ENCODE measurements around the gene DPP3. TPM values are rescaled to one million over a fixed set of nuclear protein-coding genes. Genes with fewer than 3 reads are reported as not detected.
A peak's percentile ranks its signal among the peaks of the same experiment; 100 is the strongest.

Gene DPP3
- total RNA-seq, 1 experiment from 2014 or later, result 86.7 TPM

DNA sequence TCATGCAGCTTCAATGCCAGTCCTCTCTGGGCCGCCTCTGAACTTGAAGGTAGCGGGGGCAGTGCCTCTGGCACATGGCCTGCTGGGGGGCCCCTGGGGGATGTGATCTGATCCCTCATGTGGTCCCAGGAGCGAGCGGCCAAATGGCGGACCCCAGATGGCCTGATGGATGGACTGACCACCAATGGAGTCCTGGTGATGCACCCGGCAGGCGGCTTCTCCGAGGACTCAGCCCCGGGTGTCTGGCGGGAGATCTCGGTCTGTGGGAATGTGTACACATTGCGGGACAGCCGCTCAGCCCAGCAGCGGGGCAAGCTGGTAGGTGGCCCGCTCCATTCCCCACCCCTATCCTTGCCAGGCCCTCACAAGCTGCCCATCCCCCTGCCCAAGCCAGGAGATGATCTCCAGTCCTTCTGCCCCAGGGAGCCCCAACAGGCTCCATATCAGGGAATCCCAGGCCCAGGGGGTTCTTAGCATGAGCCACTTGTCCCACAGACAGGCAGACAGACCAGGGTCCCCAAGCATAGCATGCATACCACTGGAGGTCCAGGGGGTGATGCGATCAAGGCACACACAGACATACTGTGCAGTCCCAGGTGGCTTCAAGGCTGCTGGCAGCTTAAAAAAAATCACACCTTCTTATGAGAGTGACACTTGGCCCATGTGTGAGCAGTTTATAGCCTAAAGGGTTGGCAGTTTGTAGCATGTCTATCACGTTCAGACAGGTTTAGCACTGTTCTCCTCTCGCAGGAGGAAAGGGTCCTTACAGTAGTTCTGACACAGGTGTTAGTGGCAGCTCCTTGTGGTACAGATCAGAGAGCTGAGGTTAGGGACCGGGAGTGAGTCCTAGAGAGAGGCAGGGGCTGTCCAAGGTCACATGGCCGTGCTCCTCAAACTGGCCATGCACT lies 6.4 kb upstream of the DPP3 start (continued):
- TF ChIP-seq, protein P1, sequence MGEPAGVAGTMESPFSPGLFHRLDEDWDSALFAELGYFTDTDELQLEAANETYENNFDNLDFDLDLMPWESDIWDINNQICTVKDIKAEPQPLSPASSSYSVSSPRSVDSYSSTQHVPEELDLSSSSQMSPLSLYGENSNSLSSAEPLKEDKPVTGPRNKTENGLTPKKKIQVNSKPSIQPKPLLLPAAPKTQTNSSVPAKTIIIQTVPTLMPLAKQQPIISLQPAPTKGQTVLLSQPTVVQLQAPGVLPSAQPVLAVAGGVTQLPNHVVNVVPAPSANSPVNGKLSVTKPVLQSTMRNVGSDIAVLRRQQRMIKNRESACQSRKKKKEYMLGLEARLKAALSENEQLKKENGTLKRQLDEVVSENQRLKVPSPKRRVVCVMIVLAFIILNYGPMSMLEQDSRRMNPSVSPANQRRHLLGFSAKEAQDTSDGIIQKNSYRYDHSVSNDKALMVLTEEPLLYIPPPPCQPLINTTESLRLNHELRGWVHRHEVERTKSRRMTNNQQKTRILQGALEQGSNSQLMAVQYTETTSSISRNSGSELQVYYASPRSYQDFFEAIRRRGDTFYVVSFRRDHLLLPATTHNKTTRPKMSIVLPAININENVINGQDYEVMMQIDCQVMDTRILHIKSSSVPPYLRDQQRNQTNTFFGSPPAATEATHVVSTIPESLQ (CRISPR knock-in tag; IDR thresholded peaks at IDR 0.05), result no peak
- TF ChIP-seq ZBTB21 (CRISPR knock-in tag; IDR thresholded peaks at IDR 0.05; ENCODE audit: borderline replicate concordance) (no peak), ZNF671 (CRISPR knock-in tag; IDR thresholded peaks at IDR 0.05) (no peak)

DNA sequence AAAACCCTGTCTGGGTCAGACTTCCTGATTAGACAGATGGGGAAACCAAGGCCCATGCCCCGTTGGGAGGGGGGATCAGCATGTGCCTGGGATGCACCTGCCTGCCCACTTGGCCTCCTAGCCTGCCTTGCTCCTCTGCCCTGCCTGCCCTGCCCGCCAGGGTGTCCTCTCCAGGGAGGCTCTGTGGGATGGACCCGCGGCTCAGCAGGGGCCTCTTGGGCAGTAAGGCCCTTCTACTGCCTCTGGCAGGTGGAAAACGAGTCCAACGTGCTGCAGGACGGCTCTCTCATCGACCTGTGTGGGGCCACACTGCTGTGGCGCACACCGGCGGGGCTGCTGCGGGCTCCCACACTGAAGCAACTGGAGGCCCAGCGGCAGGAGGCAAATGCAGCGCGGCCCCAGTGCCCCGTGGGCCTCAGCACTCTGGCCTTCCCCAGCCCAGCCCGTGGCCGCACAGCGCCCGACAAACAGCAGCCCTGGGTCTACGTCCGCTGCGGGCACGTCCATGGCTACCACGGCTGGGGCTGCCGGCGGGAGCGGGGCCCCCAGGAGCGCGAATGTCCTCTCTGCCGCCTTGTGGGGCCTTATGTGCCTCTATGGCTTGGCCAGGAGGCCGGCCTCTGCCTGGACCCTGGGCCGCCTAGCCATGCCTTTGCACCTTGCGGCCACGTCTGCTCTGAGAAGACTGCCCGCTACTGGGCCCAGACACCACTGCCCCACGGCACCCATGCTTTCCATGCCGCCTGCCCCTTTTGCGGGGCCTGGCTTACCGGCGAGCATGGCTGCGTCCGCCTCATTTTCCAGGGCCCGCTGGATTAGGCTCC lies 4.7 kb upstream of the DPP3 start:
- H3K27me3 Mint-ChIP-seq (ENCODE audit: low read depth), result no peaks in the 10 kb centered on the region
- POLR2A ChIA-PET, result no interaction called here
- peaks cover 2% of the 10 kb centered on the region; the same call in 1 of the 2 replicates for H3K36me3 Mint-ChIP-seq
- no peaks in the 10 kb centered on the region for H3K9me3 Mint-ChIP-seq
- DNase-seq (ENCODE audit: low spot score) (no peak), ATAC-seq (no peak)
- peaks cover 21% of the 10 kb centered on the region for H3K4me1 Mint-ChIP-seq
- CTCF ChIA-PET, result interaction anchor here (0.8 to 1.4 kb wide), 3 partner anchors 9 to 57 kb away, joined by 3 to 6 read pairs (median 5); partner anchors contain the start of gene PELI3
- TF ChIP-seq, protein P2, sequence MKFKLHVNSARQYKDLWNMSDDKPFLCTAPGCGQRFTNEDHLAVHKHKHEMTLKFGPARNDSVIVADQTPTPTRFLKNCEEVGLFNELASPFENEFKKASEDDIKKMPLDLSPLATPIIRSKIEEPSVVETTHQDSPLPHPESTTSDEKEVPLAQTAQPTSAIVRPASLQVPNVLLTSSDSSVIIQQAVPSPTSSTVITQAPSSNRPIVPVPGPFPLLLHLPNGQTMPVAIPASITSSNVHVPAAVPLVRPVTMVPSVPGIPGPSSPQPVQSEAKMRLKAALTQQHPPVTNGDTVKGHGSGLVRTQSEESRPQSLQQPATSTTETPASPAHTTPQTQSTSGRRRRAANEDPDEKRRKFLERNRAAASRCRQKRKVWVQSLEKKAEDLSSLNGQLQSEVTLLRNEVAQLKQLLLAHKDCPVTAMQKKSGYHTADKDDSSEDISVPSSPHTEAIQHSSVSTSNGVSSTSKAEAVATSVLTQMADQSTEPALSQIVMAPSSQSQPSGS (CRISPR knock-in tag; IDR thresholded peaks at IDR 0.05; ENCODE audit: borderline replicate concordance, low read depth), result no peak
- TF ChIP-seq, protein P3, sequence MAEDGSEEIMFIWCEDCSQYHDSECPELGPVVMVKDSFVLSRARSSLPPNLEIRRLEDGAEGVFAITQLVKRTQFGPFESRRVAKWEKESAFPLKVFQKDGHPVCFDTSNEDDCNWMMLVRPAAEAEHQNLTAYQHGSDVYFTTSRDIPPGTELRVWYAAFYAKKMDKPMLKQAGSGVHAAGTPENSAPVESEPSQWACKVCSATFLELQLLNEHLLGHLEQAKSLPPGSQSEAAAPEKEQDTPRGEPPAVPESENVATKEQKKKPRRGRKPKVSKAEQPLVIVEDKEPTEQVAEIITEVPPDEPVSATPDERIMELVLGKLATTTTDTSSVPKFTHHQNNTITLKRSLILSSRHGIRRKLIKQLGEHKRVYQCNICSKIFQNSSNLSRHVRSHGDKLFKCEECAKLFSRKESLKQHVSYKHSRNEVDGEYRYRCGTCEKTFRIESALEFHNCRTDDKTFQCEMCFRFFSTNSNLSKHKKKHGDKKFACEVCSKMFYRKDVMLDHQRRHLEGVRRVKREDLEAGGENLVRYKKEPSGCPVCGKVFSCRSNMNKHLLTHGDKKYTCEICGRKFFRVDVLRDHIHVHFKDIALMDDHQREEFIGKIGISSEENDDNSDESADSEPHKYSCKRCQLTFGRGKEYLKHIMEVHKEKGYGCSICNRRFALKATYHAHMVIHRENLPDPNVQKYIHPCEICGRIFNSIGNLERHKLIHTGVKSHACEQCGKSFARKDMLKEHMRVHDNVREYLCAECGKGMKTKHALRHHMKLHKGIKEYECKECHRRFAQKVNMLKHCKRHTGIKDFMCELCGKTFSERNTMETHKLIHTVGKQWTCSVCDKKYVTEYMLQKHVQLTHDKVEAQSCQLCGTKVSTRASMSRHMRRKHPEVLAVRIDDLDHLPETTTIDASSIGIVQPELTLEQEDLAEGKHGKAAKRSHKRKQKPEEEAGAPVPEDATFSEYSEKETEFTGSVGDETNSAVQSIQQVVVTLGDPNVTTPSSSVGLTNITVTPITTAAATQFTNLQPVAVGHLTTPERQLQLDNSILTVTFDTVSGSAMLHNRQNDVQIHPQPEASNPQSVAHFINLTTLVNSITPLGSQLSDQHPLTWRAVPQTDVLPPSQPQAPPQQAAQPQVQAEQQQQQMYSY (CRISPR knock-in tag; IDR thresholded peaks at IDR 0.05), result 0 out of 2 replicates have a peak, but pooled peaks have one; percentile 17
- H3K4me3 Mint-ChIP-seq, result no peak overlapping the region
- H3K27ac Mint-ChIP-seq, result no peak overlapping the region

DNA sequence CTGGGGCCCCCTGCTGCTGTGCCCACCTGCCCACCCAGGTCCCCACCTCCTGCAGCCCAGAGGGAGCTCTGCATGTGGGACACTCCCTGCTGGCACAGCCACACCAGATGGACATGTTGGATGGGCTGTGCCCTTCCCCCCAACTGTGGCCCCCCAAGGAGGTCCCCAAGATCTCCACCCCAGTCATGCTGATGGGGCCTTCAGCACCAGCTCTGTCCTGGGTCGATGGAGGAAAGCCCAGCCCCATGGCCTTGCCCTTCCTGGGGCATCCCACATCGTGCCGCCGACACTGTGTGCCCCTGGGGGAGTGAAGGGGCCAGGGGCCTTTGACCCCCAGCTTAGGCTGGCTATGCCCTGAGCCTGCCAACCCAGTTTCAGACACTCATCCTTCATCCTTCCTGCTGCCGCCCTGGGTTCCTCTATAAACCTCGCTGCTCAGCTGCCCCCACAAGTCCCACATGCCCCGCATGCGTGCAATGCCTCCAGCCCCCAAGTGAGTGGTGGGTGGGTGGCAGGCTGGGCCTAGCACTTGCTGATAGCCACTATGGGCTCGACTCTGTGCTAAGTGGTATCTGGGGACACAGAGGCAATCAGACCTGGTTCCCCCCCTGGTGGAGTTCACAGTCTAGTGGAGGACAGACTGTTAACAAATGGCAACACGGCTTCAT lies 3.9 kb upstream of the DPP3 start:
- no peak for TF ChIP-seq JAZF1 (CRISPR knock-in tag; IDR thresholded peaks at IDR 0.05)
- TF ChIP-seq, protein P3 (CRISPR knock-in tag; IDR thresholded peaks at IDR 0.05), result no peak
- Mint-ChIP-seq H3K36me3 (peaks cover 2% of the 10 kb centered on the region; the same call in 1 of the 2 replicates), H3K9me3 (no peaks in the 10 kb centered on the region), H3K27me3 (ENCODE audit: low read depth) (no peaks in the 10 kb centered on the region), H3K27ac (peak overlapping the region; percentile 89), H3K4me3 (no peak overlapping the region), H3K4me1 (peaks cover 26% of the 10 kb centered on the region)
- ATAC-seq (no peak), DNase-seq (ENCODE audit: low spot score) (no peak)
- CTCF ChIA-PET, result interaction anchor here (1.3 kb wide), 1 partner anchor 10 kb away, joined by 6 read pairs; the partner anchor contains the start of gene PELI3
- POLR2A ChIA-PET, result interaction anchor here (0.6 kb wide), 1 partner anchor 13 kb away, joined by 5 read pairs; no protein-coding TSS in a partner anchor

All from WTC11 (cell line).